HG02970 (cell line): Measurements from ENCODE around the gene CC2D1B.

ENCODE experiments used
- ATAC-seq: cut with Tn5 transposase; IDR thresholded peaks from one replicate; pipeline ENCODE4 v1.9.1; 2021; ENCODE audit warnings: mild to moderate bottlenecking, moderate library complexity, moderate number of reproducible peaks; ENCODE audit not compliant: unreplicated experiment, low FRiP score

The CC2D1B gene

GRCh38 chr1:52306227-52307006 is 59.6 kb downstream of the CC2D1B start:
- ATAC-seq, result no peak

- no peak for ATAC-seq
Measured at GRCh38 chr1:52305417-52306226, 60.4 kb downstream of the CC2D1B start.
